OCI-LY7 (cell line): ENCODE data around the gene TBX6. TPM values are rescaled to one million over a fixed set of nuclear protein-coding genes. Genes with fewer than 3 reads are reported as not detected.

Experiments used
- BruUV-seq: library from RNA; stranded (reverse); fragments of 400-500 nt; replicated peaks from 2 replicates; lab custom pipeline; 2021; lab: Mats Ljungman, UMichigan
- CTCF ChIA-PET: fragments of 300-600 bp; sonication (Branson Sonifier 250); formaldehyde crosslinking; loops from one replicate; lab custom pipeline; 2022; ENCODE audit warnings: antibody characterized with exemption; ENCODE audit not compliant: unreplicated experiment; lab: Charles Lee
- POLR2A ChIA-PET: fragments of 300-600 bp; sonication (Branson Sonifier 250); formaldehyde crosslinking; loops from one replicate; lab custom pipeline; 2022; ENCODE audit warnings: antibody characterized with exemption; lab: Charles Lee
- DNase-seq: peaks from one replicate; pipeline ENCODE4 v3.0.0-alpha.2; 2015; ENCODE audit warnings: low spot score
- H2AFZ ChIP-seq: fragments of 200-600 bp; sonication (generic), shearing (Covaris generic); 2 replicates; pipeline ENCODE4 v1.6.1; 2014; ENCODE audit warnings: mild to moderate bottlenecking, antibody characterized with exemption, low read length, moderate library complexity
- H3K27ac ChIP-seq: fragments of 200-600 bp; sonication (generic); 2 replicates; pipeline ENCODE4 v1.5.1; 2014; ENCODE audit warnings: mixed run types, low read depth, mild to moderate bottlenecking, moderate library complexity, low read length, inconsistent platforms; ENCODE audit not compliant: poor library complexity, severe bottlenecking
- H3K36me3 ChIP-seq: fragments of 200-600 bp; sonication (generic); 2 replicates; pipeline ENCODE4 v1.6.1; 2014; ENCODE audit warnings: mild to moderate bottlenecking, antibody characterized with exemption, low read length, moderate library complexity, mixed read lengths; ENCODE audit not compliant: insufficient read depth
- H3K4me1 ChIP-seq: fragments of 200-600 bp; sonication (generic); 2 replicates; pipeline ENCODE4 v1.5.1; 2014; ENCODE audit warnings: mild to moderate bottlenecking, low read length; ENCODE audit not compliant: insufficient read depth, poor library complexity, severe bottlenecking
- H3K4me2 ChIP-seq: fragments of 200-600 bp; sonication (generic); 2 replicates; pipeline ENCODE4 v1.6.1; 2014; ENCODE audit warnings: mild to moderate bottlenecking, low read length
- H3K4me3 ChIP-seq: fragments of 200-600 bp; sonication (generic); 2 replicates; pipeline ENCODE4 v1.5.1; 2014; ENCODE audit warnings: mild to moderate bottlenecking, low read depth, low read length; ENCODE audit not compliant: poor library complexity, severe bottlenecking
- H3K79me2 ChIP-seq: fragments of 200-600 bp; sonication (generic); 2 replicates; pipeline ENCODE4 v1.6.1; 2016; ENCODE audit warnings: low read depth, mild to moderate bottlenecking, low read length, moderate library complexity, mixed read lengths; ENCODE audit not compliant: insufficient read depth
- H3K9me2 ChIP-seq: fragments of 200-600 bp; sonication (generic); 2 replicates; pipeline ENCODE4 v1.6.1; 2016; ENCODE audit warnings: mild to moderate bottlenecking, low read length, mixed read lengths; ENCODE audit not compliant: insufficient read depth
- H3K9me3 ChIP-seq: fragments of 200-600 bp; sonication (generic); 2 replicates; pipeline ENCODE4 v1.6.1; 2014; ENCODE audit warnings: mild to moderate bottlenecking, mixed run types, low read length, mixed read lengths
- H4K20me1 ChIP-seq: fragments of 200-600 bp; sonication (generic); 2 replicates; pipeline ENCODE4 v1.6.1; 2014; ENCODE audit warnings: mild to moderate bottlenecking, antibody characterized with exemption, low read length, moderate library complexity, mixed read lengths; ENCODE audit not compliant: insufficient read depth
- EZH2phosphoT487 ChIP-seq: fragments of 200-600 bp; sonication (generic); IDR thresholded peaks from 2 replicates; pipeline ENCODE4 v1.6.1; 2018; ENCODE audit warnings: low read depth, borderline replicate concordance, mild to moderate bottlenecking, mixed run types, antibody characterized with exemption, low read length, moderate library complexity, mixed read lengths
- intact Hi-C: fragments of 100-400 bp; cut with micrococcal nuclease; formaldehyde crosslinking; loops from one replicate; pipeline ENCODE4 v1.10.0; 2022; ENCODE audit not compliant: unreplicated experiment
- total RNA-seq, 2 experiments: library from RNA; depleted of rRNA in 1 of 2; stranded (reverse); fragments of >200 nt in 1 of 2; shearing (Covaris generic) in 1 of 2; gene quantifications; 2 replicates each; pipeline ENCODE4 v1.2.3, GENCODE V29; 2014 to 2022
- TF ChIP-seq, protein P1 (sequence below): fragments of 200-600 bp; sonication (generic); conservative IDR thresholded peaks from 2 replicates; pipeline ENCODE4 v1.5.1; 2014; ENCODE audit warnings: mild to moderate bottlenecking, antibody characterized with exemption, low read length, moderate library complexity, mixed read lengths

TBX6 gene
- total RNA-seq, 2 experiments from 2014 or later = 1.4 to 3.7 TPM

DNA sequence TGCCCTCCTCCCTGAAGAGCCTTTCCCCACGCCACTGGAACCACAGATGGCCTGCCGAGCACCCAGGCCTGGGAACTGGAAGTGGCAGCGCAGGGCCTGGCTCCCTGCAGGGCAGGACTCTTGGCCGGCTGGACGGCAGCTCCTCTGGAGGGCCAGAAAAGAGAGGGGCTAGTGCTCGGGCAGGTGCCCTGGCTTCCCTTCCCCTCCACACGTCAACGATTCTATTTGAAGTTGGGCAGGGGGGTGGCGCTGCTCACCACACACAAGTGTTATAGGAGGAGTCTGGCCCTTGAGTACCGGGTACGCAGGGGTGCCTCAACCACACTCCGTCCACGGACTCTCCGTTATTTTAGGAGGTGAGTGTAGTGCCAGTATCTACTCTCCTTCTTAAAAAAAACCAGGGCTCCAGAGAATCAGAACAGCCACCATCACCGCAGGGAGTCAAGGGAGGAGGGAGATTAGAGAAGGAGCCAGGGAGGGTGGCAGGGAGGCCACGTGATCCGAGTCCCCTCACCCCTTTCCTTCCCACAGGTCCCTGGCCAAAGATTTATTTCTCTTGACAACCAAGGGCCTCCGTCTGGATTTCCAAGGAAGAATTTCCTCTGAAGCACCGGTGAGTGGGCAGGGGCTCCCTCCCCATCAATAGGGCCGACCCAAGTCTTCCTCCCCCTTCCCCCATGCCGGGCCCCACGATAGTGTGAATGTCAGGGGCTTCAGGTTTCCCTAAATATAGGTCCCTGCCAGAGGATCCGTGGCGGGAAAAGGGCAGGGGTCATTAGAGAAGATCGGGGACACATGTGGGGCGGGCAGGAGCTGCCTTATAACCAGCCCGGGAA is 27.6 kb downstream of the TBX6 start:
- Histone ChIP-seq H3K9me3 (no peaks in the 10 kb centered on the region), H4K20me1 (peaks cover 14% of the 10 kb centered on the region), H3K4me2 (peak overlapping the region; percentile 93), H3K4me1 (peaks cover 32% of the 10 kb centered on the region), H3K9me2 (no peaks in the 10 kb centered on the region), H3K4me3 (peak overlapping the region; percentile 99), H3K36me3 (peaks cover 35% of the 10 kb centered on the region), H3K27ac (peak overlapping the region; percentile 86), H2AFZ (peak overlapping the region; percentile 47; the same call in 1 of the 2 replicates), H3K79me2 (peaks cover 42% of the 10 kb centered on the region)
- DNase-seq = peak; percentile 87
- TF ChIP-seq EZH2phosphoT487 = no peak
- TF ChIP-seq, protein P1, sequence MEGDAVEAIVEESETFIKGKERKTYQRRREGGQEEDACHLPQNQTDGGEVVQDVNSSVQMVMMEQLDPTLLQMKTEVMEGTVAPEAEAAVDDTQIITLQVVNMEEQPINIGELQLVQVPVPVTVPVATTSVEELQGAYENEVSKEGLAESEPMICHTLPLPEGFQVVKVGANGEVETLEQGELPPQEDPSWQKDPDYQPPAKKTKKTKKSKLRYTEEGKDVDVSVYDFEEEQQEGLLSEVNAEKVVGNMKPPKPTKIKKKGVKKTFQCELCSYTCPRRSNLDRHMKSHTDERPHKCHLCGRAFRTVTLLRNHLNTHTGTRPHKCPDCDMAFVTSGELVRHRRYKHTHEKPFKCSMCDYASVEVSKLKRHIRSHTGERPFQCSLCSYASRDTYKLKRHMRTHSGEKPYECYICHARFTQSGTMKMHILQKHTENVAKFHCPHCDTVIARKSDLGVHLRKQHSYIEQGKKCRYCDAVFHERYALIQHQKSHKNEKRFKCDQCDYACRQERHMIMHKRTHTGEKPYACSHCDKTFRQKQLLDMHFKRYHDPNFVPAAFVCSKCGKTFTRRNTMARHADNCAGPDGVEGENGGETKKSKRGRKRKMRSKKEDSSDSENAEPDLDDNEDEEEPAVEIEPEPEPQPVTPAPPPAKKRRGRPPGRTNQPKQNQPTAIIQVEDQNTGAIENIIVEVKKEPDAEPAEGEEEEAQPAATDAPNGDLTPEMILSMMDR = peak; percentile 78
- TSS peak; percentile 36 for BruUV-seq
- ChIA-PET CTCF (interaction anchor here (0.6 to 1.2 kb wide), 3 partner anchors 9 to 633 kb away, joined by 4 to 14 read pairs (median 4); partner anchors contain the start of gene TBX6), POLR2A (interaction anchor here (0.6 to 2.3 kb wide), 6 partner anchors 9 to 1079 kb away, joined by 3 to 10 read pairs (median 4); partner anchors contain the start of genes LAT and TBX6)
- intact Hi-C loops = loop anchor here (10.0 kb wide), 1 partner anchor 291 kb away; the partner anchor contains the start of gene CD2BP2

DNA sequence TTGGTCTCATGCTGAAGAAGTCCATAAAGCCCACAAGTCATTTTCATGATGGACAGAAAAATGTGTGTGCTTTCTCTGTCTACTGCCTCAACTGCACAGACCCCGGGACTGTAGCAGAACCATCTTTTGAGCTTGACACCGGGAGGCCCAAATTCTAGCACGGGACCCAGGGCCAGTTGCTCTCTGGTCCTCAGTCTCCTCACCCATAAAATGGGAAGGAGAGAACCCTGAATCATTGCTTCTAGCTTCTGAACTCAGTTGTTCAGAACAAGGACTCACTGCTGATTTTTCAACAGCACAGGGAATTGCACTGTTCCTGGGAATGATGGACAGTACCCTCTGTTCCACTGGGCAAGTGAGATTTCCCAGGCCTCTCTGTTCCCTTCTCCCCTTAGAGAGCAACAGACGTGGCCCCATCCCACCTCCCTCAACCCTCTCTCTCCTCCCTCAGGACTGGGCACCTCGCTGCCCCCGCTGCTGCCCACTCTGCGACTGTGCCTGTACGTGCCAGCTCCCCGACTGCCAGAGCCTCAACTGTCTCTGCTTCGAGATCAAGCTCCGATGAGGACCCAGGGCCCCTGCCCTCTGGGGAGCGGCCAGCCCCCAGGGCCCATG is 28.3 kb downstream of the TBX6 start:
- H3K9me2 ChIP-seq = no peaks in the 10 kb centered on the region
- peaks cover 28% of the 10 kb centered on the region for H3K36me3 ChIP-seq
- peaks cover 35% of the 10 kb centered on the region for H3K79me2 ChIP-seq
- ChIA-PET CTCF (interaction anchor here (0.8 to 1.2 kb wide), 2 partner anchors 8 to 29 kb away, joined by 4 read pairs; partner anchors contain the start of gene TBX6), POLR2A (interaction anchor here (0.7 to 2.3 kb wide), 5 partner anchors 8 to 303 kb away, joined by 3 to 10 read pairs (median 4); partner anchors contain the start of gene TBX6)
- TF ChIP-seq EZH2phosphoT487 = no peak
- TF ChIP-seq, protein P1 = no peak
- peaks cover 25% of the 10 kb centered on the region for H3K4me1 ChIP-seq
- H3K9me3 ChIP-seq = no peaks in the 10 kb centered on the region
- BruUV-seq = no TSS peak
- H3K4me3 ChIP-seq = peak overlapping the region; percentile 99
- DNase-seq = no peak
- peak overlapping the region; percentile 93 for H3K4me2 ChIP-seq
- peaks cover 14% of the 10 kb centered on the region for H4K20me1 ChIP-seq
- intact Hi-C loops = loop anchor here (10.0 kb wide), 1 partner anchor 291 kb away; the partner anchor contains the start of gene CD2BP2
- H3K27ac ChIP-seq = peak overlapping the region; percentile 86
- peak overlapping the region; percentile 47; the same call in 1 of the 2 replicates for H2AFZ ChIP-seq
